A673 (cell line): Measurements from ENCODE around the gene ANKRD17.

Experiments used
- EZH2 ChIP-seq: fragments of 200-600 bp; sonication (generic); IDR thresholded peaks from 2 replicates; pipeline ENCODE4 v1.6.1; 2017; ENCODE audit warnings: borderline replicate concordance, low read depth, mild to moderate bottlenecking, mixed read lengths, antibody characterized with exemption, low read length; ENCODE audit not compliant: poor library complexity, severe bottlenecking
- TF ChIP-seq, protein P1 (sequence below): fragments of 300-800, 200-600 bp; sonication (generic); conservative IDR thresholded peaks from 2 replicates; pipeline ENCODE4 v1.5.1; 2017; ENCODE audit warnings: low read depth, mild to moderate bottlenecking, antibody characterized with exemption, low read length, moderate library complexity, mixed read lengths

DNA sequence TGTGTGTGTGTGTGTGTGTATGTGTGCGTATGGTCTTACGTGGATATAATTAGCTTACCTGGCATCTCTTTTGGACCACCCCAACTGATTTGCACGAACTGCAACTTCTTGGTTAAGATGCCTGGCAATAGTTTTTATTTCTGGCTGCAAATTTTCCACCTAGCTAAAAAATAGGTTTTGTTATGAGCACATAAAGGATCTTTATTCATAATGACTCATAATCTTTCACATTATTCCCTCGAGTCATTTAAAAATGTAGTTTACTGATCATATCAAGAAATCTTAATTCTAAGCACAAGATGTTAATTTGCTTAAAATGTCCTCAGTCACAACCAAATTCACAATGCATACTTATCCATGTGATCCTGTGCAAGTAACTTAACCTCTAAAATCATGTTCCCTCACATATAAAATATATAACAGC, 190.6 kb downstream of the ANKRD17 start:
- TF ChIP-seq, protein P1, sequence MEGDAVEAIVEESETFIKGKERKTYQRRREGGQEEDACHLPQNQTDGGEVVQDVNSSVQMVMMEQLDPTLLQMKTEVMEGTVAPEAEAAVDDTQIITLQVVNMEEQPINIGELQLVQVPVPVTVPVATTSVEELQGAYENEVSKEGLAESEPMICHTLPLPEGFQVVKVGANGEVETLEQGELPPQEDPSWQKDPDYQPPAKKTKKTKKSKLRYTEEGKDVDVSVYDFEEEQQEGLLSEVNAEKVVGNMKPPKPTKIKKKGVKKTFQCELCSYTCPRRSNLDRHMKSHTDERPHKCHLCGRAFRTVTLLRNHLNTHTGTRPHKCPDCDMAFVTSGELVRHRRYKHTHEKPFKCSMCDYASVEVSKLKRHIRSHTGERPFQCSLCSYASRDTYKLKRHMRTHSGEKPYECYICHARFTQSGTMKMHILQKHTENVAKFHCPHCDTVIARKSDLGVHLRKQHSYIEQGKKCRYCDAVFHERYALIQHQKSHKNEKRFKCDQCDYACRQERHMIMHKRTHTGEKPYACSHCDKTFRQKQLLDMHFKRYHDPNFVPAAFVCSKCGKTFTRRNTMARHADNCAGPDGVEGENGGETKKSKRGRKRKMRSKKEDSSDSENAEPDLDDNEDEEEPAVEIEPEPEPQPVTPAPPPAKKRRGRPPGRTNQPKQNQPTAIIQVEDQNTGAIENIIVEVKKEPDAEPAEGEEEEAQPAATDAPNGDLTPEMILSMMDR: no peak
- TF ChIP-seq EZH2: no peak
